HG03565 (cell line): ENCODE results near the gene CMTM1.

Experiments used
- ATAC-seq: cut with Tn5 transposase; IDR thresholded peaks from one replicate; pipeline ENCODE4 v1.9.1; 2021; ENCODE audit warnings: mild to moderate bottlenecking, moderate library complexity; ENCODE audit not compliant: unreplicated experiment

The CMTM1 gene

DNA sequence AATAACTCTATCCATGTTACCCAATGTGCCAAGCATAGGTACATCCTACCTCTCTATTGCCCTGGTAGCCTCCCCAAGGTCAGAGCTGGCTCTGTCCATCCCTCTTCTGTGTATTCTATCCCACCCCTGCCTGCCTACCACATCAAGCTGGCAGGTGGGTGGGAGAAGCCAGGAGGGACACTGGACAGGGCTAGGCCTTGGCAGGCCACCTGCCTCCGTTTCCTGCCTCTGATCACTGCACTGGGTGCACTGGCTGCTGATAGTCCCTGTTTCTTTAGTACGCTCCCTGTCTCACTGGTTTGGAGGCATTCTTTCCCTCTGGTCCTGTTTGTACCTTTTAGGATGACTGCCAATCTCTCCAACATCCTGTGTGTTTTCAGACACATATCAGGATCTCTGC is 29.0 kb upstream of the CMTM1 start:
- ATAC-seq = no peak

DNA sequence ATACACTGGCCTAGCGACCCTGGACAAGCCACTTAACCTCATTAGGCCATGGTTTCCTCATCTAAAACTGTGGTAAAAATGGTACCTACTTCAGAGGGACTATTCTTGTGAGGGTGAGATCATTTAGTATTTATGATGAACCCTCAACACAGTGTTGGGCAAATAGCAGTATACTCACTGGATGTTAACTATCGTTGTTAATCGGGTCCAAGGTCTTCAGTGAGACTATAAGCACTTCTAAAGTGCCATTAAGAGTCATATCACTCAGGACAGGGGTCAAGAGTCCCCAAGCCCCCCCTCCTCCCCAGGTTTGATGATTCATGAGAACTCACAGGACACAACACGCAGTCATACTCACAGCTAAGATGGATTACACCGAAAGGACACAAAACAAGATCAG is 27.3 kb upstream of the CMTM1 start:
- no peak for ATAC-seq

DNA sequence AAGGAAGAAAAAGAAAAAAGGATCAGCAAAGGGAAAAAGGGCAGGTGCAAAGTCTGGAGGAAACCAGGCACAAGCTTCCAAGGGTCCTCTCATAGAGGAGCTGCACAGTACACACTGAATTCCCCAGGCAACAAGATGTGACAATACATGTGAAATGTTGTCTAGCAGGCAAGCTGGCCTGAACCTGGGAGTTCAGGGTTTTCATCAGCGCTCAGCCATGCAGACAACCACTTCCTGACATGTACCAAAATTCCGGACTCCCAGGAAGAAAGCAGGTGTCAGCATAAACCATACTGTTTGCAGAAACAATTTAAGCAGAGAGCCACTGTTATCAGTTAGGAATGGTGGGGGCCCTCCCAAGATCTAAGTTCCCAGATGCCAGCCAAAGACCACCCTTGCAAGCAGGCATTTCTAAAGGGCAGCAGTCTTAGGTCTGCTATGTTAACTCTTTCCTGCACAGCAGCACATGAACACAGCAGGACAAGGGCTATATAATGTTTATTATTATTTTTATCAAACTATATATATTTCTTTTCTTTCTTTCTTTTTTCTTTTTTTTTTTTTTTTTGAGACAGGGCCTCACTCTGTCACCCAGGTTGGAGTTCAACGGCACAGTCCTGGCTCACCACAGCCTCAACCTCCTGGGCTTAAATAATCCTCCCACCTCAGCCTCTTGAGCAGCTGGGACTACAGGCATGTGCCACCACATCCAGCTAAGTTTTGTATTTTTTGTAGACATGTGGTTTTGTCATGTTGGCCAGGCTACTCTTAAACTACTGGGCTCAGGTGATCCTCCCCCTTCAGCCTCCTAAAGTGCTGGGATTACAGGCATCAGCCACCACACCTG is 26.4 kb upstream of the CMTM1 start:
- peak; percentile 79 for ATAC-seq

DNA sequence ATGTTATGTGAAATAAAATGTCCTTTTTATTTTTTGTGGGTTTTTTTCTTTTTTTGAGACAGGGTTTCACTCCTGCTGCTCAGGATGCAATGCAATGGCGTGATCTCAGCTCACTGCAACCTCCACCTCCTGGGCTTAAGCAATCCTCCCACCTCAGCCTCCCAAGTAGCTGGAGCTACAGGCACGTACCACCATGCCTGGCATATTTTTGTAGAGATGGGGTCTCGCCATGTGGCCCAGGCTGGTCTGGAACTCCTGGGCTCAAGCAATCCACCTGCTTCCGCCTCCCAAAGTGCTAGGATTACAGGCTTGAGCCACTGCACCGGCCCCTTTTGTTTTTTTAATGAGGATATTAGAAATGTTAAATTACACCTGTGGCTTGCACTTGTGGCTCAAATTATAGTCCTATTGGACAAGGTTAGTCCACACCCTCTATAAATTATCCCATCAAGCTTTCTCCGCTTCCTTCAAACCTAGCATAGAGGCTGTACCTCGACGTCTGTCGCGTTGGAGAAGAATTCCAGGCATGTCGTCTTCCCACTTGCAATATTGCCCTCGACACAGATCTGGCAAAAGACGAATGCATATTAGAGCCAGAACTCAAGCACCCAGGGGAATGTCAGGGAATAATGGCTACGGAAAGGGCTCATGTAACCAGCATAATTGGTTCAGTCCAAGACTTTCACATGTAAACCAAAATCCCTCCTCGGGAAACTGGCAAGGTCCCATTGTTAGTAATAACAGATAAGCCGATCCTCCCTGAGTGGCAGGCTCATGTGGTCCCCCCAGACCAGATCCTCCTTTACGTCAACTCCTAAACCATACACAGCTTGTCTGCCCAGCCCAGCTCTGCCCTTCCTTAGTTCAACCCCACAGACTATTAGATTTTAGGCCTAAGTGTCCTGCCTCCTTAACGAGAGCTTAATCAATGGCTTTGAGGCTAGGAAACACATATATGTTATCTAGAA is 24.6 kb upstream of the CMTM1 start:
- ATAC-seq = no peak

DNA sequence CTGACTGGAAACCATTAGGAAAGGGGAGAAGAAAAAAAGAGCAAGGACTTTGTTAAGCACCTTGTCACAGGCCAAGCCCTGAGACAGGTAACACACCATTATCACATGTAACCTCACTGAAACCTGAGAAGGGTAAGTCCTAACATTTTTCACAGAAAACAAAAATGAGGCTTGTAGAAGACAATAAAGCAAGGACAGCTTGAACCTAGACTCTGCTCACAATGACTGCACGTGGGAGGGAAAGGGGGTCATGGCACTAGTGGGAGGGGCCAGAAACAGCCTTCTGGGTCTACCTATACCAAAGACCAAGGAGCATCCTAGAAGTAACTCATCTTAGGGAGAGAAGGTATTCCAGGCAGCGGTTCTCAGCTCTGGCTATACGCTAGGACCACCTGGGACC is 23.8 kb upstream of the CMTM1 start:
- no peak for ATAC-seq

DNA sequence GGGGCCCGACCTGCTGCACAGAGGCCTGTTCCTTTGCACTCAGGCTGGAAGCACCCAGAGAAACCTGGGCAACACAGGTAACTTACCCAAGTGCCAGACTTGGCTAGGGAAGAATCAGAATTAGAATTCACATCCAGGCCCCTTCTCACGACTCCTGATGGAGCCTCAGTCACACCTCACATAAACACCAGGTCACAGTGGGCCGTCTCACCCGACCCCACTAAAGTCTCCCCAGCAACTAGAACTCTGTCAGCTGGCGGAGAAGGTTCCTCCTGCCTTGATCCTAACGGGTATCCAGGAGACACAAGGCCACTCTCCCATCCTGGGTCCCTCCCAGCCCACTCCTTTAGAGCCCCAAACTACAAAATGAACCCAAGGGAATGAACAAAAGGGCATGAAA is 22.7 kb upstream of the CMTM1 start:
- ATAC-seq = no peak

DNA sequence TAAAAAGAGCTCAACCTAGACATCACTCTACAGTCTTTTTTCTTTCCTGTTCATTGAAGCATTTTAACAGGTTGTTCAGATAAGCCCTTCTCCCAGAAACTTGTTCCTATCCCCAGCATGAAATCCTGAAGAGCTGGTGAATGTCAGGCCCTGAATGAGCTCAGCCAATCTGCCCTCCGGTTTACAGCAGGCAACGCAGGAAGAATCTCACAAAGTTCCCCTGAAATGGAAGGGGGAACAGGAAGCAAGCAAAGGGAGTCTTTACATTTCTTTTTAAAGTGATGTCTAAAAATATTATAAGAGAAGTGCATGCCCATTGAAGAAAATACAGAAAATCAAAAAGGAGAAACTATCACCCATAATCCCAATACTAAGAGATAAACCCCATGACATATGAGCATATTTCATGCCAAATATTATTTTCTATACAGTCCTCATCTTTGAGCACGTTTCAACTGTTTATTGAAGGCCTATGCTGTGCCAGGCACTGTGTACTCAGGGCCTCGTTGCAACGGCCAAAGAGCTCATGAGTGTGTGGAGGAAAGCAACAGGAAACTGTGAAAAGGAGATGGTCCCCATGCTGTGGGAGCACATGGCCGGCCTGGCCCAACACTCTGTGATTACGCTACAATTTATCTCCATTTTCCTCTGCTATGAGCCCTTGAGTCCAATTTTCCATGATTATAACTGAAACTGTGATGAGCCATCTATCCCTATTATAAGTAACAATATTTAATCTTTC is 22.1 kb upstream of the CMTM1 start:
- no peak for ATAC-seq

DNA sequence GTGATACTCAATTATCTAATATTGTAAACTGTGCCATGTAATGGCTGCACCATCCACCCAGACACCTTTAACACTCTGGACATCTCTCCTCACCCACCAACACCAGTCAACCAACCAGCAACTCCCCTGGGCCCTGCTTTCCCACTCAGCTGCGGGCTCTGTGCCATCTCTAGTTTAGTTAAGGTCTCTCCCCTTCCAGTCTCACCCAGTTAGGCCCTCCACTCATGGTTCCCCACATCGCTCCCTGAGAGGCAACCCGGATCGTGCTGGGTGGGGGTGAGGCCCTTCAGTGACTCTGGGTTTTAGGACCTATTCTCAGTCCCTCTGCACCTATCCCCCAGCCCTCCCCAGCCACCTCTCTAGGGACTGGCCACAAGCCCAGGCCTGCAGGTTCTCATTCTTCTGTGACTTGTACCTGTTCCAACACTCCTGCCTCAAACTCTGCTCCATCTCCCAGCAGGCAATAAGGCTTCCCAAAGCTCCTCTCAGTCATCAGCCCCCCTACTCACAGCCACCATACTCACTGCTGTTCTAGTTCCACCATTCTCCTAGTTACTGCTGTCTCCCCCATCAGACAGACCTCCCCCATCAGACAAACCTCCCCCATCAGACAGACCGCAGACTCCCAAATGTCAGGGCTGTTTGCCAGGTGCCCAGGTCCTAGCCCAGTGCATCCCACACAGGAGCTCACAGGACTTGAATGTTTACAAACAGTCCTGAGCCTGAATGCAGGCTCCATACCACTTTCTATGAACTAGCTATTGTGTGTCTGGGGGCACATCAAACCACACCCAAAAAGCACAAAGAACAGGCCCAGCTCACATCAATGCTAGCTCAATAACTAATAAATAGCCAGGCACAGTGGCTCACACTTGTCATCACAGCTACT is 18.9 kb upstream of the CMTM1 start:
- ATAC-seq = no peak

DNA sequence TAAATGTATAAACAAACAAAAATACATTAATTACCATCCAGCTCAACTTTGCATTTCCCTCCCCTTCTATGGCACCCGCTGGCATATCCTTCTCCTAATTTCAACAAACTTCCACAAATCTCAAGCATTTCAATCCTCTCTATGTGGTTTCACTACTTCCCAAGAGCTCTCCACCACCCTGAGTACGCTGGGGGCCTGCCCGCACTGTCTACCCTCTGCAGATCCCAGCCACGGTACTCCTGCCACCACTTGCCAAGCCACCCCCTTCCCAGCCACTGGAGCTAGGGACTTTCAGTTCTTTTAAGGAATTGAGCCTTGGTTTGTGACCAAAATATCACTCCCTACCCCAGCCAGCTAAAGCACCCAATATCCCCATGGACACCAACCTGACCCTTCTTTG is 18.2 kb upstream of the CMTM1 start:
- ATAC-seq = no peak

DNA sequence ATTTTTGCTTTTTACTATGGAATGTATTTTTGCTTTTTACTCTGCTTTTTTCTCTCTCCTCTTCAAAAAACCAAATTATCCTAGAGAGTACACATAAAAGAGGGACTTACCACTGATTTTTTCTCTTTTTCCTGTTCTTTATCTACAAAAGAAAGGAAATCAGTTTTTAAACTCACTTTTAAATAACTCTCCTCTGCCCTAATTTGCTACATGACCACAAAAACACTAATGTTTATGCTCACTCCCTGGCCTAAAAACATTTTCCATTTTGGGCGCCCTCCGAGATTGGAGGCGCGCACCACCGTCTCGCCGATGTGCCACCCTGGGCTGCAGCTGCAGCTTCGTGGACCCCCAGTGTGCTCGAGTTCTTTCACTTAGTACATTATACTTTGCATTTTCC is 17.4 kb upstream of the CMTM1 start:
- ATAC-seq = no peak

DNA sequence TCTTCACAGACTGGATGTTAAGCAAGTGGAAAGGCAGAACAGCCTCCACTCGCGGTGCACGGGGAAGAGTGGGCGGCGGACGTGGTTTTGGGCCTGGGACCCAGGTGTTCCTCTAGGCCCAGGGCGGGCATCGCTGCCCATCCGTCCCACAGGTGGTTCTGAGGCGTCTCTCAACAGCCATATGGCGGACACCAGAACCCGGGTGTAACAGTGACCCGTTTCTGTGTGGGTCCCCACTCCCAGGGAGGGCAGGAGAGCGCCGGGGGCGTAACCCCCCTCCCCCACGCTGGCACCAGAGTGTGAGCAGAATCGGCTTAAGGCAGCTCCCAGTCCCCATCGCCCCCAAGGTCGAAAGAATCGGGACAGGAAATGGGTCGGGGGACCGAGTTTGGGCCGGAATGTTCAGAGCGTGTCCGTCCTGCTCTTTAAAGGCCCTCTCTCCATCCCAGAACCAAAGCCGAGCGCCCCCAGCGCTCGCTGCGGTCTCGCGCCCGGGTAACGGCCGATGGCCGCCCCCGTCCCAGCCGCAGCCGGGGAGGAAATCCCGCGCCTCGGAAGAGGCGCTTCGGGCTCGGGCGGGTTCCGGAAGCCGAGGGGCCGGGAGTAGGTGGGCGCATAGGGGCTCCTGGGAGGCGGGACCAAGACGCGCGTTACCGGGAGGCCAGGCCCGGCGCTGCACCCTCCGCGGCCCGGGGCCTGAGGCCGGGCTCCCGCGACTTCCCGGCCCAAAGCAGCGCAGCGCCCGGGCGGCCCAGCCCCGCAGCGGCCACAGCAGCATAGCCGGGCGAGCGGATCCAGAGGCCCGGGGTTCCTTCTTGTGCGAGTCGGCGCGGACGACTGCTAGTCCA is 16.7 kb upstream of the CMTM1 start, which contains the start of gene TK2:
TK2 (minus strand) TSS at position 839 of the 848 bp plus-strand sequence; CDS start at position 778, 61 bp downstream.
- ATAC-seq = no peak

DNA sequence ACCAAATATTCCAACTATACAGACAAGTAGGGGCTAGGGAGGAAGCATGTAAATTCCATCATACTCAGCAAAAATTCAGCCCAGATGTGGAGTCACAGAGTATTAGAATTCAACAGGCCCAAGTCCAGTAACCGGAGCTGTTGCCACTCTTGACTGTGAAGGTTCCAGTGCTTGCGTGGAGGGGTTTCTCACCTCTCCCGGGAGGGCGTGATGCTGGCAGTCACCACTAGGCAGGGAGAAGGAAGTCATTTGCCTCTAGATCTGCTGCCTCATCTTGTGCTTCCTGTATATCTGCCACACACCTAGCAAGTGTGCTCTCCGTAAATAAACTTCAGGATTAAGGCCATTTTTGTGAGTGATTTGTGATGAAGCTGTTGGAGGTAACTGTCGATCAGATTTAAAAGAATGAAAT is 14.9 kb upstream of the CMTM1 start:
- ATAC-seq = no peak

DNA sequence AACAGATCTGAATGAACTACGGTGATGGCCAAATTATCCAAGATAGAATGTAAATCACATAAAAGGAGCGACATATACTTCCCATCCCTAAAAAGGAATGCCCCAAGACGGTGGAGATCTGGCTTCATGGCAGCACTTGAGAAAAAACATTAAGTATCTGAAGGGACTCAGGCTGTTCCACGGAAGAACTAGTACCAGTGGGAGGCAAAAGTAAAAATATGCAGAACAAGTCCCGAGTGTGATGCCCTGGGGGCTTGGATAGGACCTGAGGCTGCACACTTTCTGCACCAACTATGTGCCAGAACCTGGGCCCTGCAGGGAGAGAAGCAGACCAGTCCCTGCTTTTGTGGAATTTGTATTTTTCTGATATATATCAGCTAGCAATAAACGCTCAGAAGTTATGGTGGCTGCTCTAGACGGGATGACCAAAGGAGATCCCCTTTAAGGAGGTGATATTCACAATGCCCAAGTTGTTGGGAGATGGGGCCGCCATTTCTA is 14.4 kb upstream of the CMTM1 start:
- no peak for ATAC-seq

DNA sequence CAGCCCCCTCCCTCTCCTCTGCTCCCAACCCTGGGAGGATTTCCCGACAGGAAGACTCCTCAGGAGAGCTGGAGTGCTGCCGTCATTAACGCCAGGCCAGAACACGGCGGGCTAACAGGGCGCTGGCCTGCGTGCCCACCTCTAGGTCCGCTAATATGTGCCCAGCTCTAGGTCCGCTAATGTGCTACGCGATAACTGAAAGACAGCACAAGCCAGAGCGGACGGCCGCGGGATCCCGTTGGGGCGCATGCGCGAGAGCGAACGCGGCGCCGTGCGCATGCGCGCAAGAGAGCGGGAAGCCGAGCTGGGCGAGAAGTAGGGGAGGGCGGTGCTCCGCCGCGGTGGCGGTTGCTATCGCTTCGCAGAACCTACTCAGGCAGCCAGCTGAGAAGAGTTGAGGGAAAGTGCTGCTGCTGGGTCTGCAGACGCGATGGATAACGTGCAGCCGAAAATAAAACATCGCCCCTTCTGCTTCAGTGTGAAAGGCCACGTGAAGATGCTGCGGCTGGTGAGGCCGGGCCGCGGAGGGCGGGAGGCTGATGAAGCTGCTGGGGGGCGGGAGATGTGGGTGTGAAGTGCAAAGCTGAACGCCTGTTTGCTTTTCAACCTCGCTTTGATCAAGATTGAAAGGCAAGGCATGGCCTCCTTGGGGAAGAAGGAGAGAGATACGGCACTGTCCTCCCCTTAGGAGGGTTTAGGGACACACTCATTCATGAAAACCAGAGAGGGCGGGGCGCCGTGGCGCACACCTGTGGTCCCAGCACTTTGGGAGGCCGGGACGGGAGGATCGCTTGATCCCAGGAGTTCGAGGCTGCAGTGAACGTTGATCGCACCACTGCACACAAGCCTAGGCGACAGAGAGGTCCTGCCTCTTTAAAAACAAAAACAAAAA is 13.7 kb upstream of the CMTM1 start, which contains the start of gene CKLF:
CKLF (plus strand) TSS at position 291 of the 892 bp plus-strand sequence; CDS start at position 431, 140 bp downstream.
- peak; percentile 61 for ATAC-seq

DNA sequence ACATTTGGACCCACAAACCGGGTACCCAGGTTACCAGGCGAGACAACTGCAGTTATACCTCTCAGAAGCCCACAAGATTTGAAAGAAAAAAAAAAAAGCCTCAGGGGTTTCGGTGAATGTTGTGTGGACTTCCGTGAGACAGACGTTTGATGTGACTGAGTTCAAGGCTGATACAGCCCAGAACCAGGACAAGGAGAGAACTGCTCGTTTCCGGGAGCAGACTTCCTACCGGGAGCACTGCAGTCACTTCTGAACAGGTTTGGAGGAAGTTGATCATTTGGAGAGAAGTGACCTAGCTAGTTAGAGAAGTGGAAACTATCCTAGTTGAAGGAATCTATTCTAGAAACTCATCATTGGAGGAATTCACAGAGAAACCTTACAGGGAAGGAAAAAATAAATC is 13.0 kb upstream of the CMTM1 start:
- ATAC-seq = no peak

DNA sequence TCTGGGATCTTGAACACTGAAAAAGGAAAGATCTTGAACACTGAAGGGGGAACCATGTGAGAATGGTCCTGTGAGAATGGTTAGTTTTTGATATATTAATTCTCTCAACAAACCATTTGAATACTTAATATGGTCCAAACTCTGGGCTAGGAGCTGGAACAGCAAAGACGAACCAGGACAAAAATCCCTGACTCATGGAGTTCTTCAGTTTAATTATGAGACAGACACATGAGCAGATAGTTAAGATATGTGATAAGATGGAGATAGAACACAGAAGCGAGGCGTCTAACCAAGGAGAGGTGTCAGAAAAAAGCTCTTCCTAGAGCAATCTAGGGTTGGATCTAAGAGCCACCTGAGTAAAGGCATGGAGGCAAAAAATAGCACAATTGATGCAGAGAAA is 12.2 kb upstream of the CMTM1 start:
- ATAC-seq = no peak

DNA sequence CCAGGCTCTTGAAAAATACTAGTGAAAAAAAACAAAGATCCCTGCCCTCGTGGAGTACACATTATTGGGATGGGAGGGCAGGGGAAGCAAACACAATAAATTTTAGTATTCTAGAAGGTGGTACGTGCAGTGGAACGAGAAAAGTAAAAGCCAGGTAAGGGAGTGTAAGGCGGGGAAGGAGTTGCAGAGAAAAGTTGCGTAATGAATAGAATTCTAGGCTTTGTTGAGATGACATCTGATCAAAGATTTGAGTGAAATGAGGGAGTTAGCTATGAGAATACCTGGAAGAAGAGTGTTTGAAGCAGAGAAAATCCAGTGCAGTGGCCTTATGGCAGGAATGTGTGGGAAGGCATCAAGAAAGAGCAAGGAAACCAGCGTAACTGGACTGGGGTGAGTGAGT is 11.7 kb upstream of the CMTM1 start:
- ATAC-seq = no peak

DNA sequence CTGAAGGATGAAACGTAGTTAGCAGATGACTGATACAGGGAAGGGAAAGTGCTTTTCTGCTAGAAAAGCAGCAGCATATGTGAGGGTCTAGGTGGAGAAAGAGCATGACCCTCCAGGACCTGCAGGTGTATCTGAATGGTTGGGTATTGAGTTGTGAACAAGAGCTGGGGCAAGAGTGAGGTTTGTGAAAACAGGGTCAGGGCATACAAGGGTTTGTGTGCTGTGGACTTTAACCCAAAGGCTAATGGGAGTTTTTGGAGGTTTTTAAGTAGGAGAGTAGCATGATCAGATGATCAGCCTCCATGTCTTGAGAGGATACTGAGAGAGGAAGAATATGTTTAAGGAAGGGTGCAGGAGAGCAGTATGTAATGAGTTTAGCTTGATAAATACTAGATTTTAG is 6.1 kb upstream of the CMTM1 start:
- ATAC-seq = no peak
